ENCODE measurements around the gene SMARCC1. TPM values are rescaled to one million over a fixed set of nuclear protein-coding genes. Genes with fewer than 3 reads are reported as not detected.
"Not testable (repeated sequence)": the region's sequence is repeated elsewhere in the genome, so short reads cannot be mapped to it uniquely, and the experiment has no call there.

The SMARCC1 gene
- total RNA-seq (2014; rRNA removed; shearing (Covaris generic)): 43.8 and 45.2 TPM in 2 replicates

GRCh38 chr3:47781685-47782445 lies at the start of gene SMARCC1:
Gene SMARCC1, minus strand, starts transcription at chr3:47781893. Its CDS starts 96 bp downstream, at chr3:47781797.
- peak; percentile 98 for DNase-seq (ENCODE audit: low read depth)

- not testable (repeated sequence) for DNase-seq (ENCODE audit: low read depth)
These were observed 47.8 kb upstream of the SMARCC1 start for GRCh38 chr3:47829482-47829881.

DNA sequence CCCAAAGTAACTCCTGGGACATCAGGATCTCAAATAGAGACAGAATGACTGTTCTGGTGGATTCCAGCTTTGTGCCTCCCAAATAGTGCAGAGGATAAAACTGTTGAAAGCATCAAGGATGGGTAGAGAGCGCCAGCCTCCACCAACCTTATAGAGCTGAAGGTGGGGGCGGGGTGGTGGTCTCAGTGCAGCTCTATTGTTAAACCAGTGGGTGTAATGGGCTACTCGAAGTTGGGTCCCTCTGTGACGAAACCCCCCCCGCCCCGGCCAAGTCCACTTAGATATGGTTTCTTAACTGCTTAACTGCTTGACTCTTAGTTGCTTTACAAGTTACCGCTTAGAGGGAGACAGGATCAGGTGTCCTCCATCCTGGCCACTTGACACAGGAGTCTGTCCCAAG lies 43.9 kb upstream of the SMARCC1 start:
- no peak for DNase-seq (ENCODE audit: low read depth)

DNA sequence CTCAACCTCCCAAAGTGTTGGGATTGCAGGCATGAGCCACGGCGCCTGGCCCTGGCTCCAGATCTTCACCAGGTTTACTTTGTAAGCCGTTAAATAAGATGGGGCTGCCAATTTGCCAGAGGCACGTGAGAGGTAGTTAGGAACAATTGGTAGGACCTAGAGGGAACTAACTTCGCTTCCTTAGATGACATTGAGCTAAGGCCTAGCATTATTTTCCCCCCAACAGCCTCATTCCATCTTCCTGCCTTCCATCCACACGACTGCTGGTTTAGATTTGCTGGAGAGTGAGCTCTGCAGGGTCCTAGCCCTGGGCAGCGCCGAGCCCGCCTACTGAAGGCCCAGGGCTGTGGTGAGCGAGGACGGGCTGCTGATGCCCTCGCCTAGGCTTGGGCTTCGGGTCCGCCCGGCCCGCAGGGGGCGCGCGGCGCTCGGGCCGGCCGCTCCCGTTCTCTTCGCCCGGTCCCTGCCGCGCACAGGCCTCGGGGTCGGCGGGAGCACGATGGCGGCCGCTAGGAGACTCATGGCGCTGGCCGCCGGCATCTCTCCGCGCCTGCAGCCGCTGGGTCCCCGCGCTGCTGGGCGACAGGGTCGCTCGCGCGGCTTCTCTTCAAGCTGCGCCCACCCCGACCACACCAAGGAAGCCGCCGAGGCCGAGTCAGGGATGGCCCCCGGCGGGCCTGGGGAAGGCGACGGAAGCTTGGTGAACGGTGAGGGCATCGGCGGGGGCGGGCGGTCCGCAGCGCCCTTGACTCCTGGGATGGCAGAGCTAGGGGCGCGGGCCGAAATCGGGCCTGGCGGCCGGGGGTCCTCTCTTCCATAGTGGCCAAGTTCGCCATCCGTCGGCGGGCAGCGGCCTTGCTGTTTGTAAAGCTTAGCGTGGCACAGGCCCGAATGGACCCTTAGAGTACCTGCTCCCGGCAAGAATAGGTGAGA lies 43.1 kb upstream of the SMARCC1 start:
- DNase-seq (ENCODE audit: low read depth): peak; percentile 89

- no peak for DNase-seq (ENCODE audit: low read depth)
These were observed 35.9 kb upstream of the SMARCC1 start for GRCh38 chr3:47817609-47818008.

DNA sequence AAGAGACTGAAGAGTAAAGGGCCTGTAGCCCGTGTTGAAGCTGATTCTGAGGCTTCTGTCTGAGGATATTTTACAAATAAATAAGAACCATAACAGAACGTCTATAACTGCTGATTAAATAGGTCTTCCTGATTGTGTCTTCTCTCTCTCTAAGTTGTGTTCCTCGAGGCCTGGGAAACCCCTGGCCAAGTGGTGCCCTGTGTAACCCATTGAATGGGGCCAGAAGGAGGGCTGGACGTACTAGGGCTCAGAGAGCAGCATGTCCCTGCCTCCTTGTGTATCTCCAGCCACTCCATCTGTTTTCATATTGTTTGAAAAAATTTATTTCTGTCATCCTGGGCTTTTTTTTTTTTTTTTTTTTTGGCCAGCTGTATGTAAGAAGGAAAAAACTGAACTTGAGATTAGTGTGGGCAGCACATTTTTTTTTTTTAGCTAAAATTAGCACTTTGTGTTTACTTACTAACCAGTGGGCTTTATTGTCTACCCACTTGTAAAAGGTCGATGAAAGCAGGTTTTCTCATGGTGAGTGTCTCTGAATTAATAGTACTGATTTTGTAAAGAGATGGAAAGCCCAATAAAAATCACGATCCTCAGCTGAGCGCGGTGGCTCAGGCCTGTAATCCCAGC lies 32.0 kb upstream of the SMARCC1 start:
- DNase-seq (ENCODE audit: low read depth): no peak

GRCh38 chr3:47804577-47804976 lies 22.9 kb upstream of the SMARCC1 start:
- DNase-seq (ENCODE audit: low read depth): no peak

- DNase-seq (ENCODE audit: low read depth): no peak
These were observed 21.9 kb upstream of the SMARCC1 start for GRCh38 chr3:47803480-47804025.

- DNase-seq (ENCODE audit: low read depth): peak; percentile 88
These were observed 21.2 kb upstream of the SMARCC1 start, which contains the start of gene DHX30 for GRCh38 chr3:47802734-47803479. Gene DHX30, plus strand, starts transcription at chr3:47803138. Its CDS starts 7,546 bp downstream, at chr3:47810684.

DNA sequence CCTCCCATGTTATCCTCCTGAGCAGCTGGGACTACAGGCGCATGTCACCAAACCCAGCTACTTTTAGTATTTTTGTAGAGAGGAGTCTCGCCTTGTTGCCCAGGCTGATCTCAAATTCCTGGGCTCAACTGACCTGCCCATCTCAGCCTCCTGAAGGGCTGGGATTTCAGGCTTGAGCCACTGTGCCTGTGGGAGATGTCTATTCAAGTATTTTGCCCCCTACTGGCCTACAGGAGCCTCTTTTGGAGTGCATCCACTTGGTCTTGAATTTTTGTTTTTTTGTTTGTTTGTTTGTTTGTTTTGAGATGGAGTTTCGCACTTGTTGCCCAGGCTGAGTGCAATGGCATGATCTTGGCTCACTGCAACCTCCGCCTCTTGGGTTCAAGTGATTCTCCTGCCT lies 18.0 kb upstream of the SMARCC1 start:
- DNase-seq (ENCODE audit: low read depth): no peak

DNA sequence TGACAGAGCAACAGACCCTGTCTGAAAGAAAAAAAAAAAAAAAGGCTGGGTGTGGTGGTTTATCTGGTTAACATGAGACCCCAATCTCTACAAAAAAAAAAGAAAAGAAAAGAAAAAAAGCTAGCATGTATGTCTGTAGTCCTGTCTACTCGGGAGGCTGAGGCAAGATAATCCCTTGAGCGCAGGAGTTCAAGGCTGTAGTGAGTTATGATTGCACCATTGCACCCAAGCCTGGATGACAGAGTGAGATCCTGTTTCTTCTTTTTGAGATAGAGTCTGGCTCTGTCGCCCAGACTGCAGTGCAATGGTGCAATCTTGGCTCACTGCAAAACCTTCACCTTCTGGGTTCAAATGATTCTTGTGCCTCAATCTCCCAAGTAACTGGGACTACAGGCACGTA lies 12.9 kb upstream of the SMARCC1 start:
- DNase-seq (ENCODE audit: low read depth): no peak

GRCh38 chr3:47792699-47793098 lies 11.0 kb upstream of the SMARCC1 start:
- DNase-seq (ENCODE audit: low read depth): no peak

GRCh38 chr3:47791193-47791855 lies 9.6 kb upstream of the SMARCC1 start:
- DNase-seq (ENCODE audit: low read depth): no peak

DNA sequence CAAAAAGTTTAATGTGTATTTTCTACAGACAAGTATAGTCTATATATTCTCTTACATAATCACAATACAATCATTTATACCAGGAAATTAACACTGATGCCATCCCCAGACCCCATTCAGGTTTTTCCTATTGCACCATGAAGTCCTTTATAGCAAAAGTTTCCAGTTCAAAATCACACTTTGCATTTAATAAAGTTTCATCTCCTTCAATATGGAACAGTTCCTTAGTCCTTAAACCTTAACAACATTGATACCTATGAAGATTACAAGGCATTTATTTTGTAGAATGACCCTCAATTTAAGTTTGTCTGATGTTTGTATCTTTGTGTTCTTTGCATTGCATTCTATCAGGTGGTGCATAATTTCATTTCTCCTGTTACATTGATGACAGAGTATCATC lies 2.0 kb upstream of the SMARCC1 start:
- no peak for DNase-seq (ENCODE audit: low read depth)

GRCh38 chr3:47782446-47783308 lies 984 bp upstream of the SMARCC1 start:
- DNase-seq (ENCODE audit: low read depth): no peak

DNA sequence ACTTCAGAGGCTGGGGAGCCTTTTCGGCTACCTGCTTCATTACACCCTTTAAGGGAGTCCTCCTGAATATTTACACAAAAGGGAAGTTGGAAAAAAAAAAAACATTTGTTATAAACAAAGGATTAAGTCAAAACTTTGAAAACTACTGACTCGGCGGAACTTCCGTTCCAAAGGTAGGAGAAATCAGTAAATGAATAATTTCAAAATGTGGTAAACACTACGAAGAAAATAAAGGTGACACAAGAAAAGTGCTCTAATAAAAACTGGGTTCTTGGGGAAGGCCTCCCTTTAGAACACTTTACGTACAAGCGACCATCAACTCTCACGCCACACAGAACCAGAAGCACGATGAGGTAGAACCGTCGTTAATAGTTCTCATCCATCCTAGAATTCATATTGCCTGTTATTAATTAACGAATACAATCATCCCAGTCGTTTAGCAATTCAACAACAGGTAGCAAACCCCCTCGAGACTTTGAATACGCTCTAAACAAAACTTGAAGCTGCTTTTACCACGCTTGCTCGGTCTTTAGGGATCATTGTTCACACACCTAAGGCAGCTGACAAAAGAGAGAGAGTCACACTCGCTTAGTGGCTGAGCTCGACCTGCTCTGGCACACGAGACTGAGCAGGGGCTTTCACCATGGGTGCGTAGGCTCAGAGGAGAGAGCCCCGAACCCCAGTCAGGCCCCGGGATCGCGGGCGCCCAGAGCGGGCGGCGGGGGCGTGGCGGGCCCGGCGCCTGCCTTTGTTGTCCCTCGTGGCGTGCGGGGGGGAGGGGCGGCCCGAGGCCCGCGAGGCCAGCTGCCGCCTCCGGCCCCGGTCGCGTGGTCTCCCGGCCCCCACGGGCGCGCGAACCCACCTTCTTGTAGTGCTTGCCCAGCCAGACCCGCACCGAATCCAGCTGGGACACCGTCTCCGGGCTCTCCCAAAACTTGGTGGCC lies 680 bp downstream of the SMARCC1 start:
- peak; percentile 55 for DNase-seq (ENCODE audit: low read depth)

DNA sequence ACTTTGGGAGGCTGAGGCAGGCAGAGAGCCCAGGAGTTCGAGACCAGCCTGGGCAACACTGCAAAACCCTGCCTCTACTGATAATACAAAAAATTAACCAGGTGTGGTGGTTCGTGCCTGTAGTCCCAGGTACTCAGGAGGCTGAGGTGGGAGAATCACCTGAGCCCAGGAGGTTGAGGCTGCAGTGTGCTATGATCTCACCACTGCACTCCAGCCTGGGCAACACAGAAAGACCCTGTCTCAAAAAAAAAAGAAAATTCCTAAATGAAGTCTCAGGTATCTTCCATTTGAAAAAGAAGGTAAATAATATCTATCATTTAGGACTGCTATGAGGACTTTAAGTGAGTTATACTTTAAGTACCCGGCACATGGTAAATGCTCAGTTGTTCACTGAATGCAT lies 2.9 kb downstream of the SMARCC1 start:
- no peak for DNase-seq (ENCODE audit: low read depth)

GRCh38 chr3:47772788-47773187 lies 8.9 kb downstream of the SMARCC1 start:
- DNase-seq (ENCODE audit: low read depth): no peak
